GM23338 (cell line): Measurements from ENCODE around the gene RAB7B.

Experiments
- CREB1 ChIP-seq: fragments of 250-450 bp; sonication (Bioruptor Pico); IDR thresholded peaks from 2 replicates; pipeline ENCODE4 v1.5.0; 2020; ENCODE audit warnings: low read depth, mild to moderate bottlenecking, moderate library complexity
- CTCF ChIP-seq, 2 experiments: fragments of 200-600 bp in 1 of 2; sonication (generic) in 1 of 2; conservative IDR thresholded peaks; 2 replicates each; pipeline versions ENCODE4 v1.5.1 to v1.6.1; 2016 to 2017; ENCODE audit warnings: antibody characterized with exemption in 2 of 2, low read depth in 2 of 2, mild to moderate bottlenecking in 2 of 2, moderate library complexity in 1 of 2
- EZH2 ChIP-seq: fragments of 200-600 bp; sonication (generic); IDR thresholded peaks from one replicate; pipeline ENCODE4 v1.8.0; 2017; ENCODE audit warnings: antibody characterized with exemption, mild to moderate bottlenecking, low read depth; ENCODE audit not compliant: unreplicated experiment
- JUNB ChIP-seq: IDR thresholded peaks from one replicate; pipeline ENCODE4 v1.6.1; 2016; ENCODE audit warnings: antibody characterized with exemption; ENCODE audit not compliant: unreplicated experiment
- POLR2AphosphoS5 ChIP-seq: IDR thresholded peaks from 2 replicates; pipeline ENCODE4 v1.6.1; 2016; ENCODE audit warnings: antibody characterized with exemption, low read depth
- ZNF114 ChIP-seq: fragments of 250-450 bp; sonication (Bioruptor Pico); IDR thresholded peaks from 2 replicates; pipeline ENCODE4 v1.5.0; 2020; ENCODE audit warnings: mild to moderate bottlenecking, moderate library complexity
- TF ChIP-seq, protein P1 (sequence below): IDR thresholded peaks from 2 replicates; pipeline ENCODE4 v1.6.1; 2016; ENCODE audit warnings: antibody characterized with exemption
- TF ChIP-seq, protein P2 (sequence below): IDR thresholded peaks from one replicate; pipeline ENCODE4 v1.6.1; 2018; ENCODE audit warnings: antibody characterized with exemption; ENCODE audit not compliant: unreplicated experiment

DNA sequence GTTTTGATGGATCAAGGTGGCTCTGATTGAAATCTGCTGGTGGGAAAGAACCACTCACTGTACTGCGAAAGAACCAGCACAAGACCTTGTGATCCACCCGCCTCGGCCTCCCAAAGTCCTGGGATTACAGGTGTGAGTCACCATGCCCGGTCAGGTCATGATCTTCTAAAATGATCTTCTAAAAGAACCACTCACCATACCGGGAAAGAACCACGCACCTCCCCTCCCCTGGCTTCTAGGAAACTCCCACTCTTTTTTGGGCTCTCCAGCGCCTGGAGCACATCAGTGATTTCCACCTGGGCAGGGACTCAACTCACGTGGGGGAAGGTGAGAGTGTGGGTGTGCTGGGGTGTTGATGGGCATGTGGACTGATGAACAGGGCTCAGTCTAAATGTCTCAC lies 7.9 kb upstream of the RAB7B start:
- no peak for TF ChIP-seq JUNB
- TF ChIP-seq POLR2AphosphoS5: no peak
- TF ChIP-seq CTCF (conservative IDR thresholded peaks at IDR 0.05; ENCODE audit: low read depth in 2 of 2): no peak
- TF ChIP-seq EZH2: no peak
- no peak for TF ChIP-seq ZNF114 (CRISPR knock-in tag)
- TF ChIP-seq, protein P1, sequence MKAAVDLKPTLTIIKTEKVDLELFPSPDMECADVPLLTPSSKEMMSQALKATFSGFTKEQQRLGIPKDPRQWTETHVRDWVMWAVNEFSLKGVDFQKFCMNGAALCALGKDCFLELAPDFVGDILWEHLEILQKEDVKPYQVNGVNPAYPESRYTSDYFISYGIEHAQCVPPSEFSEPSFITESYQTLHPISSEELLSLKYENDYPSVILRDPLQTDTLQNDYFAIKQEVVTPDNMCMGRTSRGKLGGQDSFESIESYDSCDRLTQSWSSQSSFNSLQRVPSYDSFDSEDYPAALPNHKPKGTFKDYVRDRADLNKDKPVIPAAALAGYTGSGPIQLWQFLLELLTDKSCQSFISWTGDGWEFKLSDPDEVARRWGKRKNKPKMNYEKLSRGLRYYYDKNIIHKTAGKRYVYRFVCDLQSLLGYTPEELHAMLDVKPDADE: no peak
- TF ChIP-seq, protein P2, sequence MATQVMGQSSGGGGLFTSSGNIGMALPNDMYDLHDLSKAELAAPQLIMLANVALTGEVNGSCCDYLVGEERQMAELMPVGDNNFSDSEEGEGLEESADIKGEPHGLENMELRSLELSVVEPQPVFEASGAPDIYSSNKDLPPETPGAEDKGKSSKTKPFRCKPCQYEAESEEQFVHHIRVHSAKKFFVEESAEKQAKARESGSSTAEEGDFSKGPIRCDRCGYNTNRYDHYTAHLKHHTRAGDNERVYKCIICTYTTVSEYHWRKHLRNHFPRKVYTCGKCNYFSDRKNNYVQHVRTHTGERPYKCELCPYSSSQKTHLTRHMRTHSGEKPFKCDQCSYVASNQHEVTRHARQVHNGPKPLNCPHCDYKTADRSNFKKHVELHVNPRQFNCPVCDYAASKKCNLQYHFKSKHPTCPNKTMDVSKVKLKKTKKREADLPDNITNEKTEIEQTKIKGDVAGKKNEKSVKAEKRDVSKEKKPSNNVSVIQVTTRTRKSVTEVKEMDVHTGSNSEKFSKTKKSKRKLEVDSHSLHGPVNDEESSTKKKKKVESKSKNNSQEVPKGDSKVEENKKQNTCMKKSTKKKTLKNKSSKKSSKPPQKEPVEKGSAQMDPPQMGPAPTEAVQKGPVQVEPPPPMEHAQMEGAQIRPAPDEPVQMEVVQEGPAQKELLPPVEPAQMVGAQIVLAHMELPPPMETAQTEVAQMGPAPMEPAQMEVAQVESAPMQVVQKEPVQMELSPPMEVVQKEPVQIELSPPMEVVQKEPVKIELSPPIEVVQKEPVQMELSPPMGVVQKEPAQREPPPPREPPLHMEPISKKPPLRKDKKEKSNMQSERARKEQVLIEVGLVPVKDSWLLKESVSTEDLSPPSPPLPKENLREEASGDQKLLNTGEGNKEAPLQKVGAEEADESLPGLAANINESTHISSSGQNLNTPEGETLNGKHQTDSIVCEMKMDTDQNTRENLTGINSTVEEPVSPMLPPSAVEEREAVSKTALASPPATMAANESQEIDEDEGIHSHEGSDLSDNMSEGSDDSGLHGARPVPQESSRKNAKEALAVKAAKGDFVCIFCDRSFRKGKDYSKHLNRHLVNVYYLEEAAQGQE: no peak
- no peak for TF ChIP-seq CREB1 (CRISPR knock-in tag)
